Subcutaneous abdominal adipose tissue (tissue), 5 donors: ENCODE measurements around the gene P2RY11.

ENCODE experiments used
- H3K27ac ChIP-seq: one replicate; pipeline ENCODE4 v1.7.0; 2013; ENCODE audit warnings: low read depth, mild to moderate bottlenecking, inconsistent platforms, low read length, moderate library complexity
- H3K27me3 ChIP-seq, 5 donors: one replicate each; pipeline ENCODE4 v1.7.0; 2013; ENCODE audit warnings: low read length in 5 of 5, inconsistent platforms in 1 of 5; ENCODE audit not compliant: control insufficient read depth in 5 of 5, insufficient read depth in 4 of 5
- H3K36me3 ChIP-seq, 5 donors: one replicate each; pipeline ENCODE4 v1.7.0; 2013; ENCODE audit warnings: low read length in 5 of 5; ENCODE audit not compliant: control insufficient read depth in 5 of 5, insufficient read depth in 5 of 5
- H3K4me1 ChIP-seq, 5 donors: one replicate each; pipeline ENCODE4 v1.7.0; 2013; ENCODE audit warnings: low read length in 5 of 5, mild to moderate bottlenecking in 3 of 5, moderate library complexity in 1 of 5; ENCODE audit not compliant: control insufficient read depth in 5 of 5, insufficient read depth in 5 of 5
- H3K4me3 ChIP-seq, 5 donors: one replicate each; pipeline ENCODE4 v1.7.0; 2013; ENCODE audit warnings: low read length in 5 of 5, low read depth in 1 of 5
- H3K9ac ChIP-seq, 5 donors: one replicate each; pipeline ENCODE4 v1.7.0; 2013; ENCODE audit warnings: low read length in 5 of 5, mild to moderate bottlenecking in 4 of 5, moderate library complexity in 3 of 5
- H3K9me3 ChIP-seq, 5 donors: one replicate each; pipeline ENCODE4 v1.7.0; 2013; ENCODE audit warnings: low read length in 5 of 5; ENCODE audit not compliant: control insufficient read depth in 5 of 5
- donor health status: healthy.
- donor health status: healthy.
- donor health status: healthy.
- donor health status: healthy.
- donor health status: healthy.

The P2RY11 gene

DNA sequence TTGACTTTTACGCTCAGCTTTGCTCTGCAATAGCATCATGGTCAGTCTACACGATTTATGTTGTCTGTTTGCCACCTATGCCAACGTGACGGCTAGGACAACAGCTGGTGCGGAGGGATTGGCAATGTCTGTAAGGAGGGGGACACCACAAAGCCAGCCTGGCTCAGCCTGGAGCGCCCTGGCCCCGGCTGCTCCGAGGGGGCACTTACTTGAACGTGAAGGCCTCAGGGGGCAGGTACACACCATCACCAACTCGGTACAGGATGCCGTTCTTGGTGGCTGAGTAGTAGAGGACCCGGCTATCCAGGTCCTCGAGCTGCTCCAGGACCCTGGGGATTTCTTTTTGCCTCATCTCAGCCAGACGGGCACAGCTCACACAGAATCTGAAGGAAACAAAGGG lies 34.6 kb downstream of the P2RY11 start:
- Histone ChIP-seq H3K36me3 (peaks cover 6 to 93% (median 80%) of the 10 kb centered on the region in 5 donors), H3K9ac (no peak overlapping the region)

DNA sequence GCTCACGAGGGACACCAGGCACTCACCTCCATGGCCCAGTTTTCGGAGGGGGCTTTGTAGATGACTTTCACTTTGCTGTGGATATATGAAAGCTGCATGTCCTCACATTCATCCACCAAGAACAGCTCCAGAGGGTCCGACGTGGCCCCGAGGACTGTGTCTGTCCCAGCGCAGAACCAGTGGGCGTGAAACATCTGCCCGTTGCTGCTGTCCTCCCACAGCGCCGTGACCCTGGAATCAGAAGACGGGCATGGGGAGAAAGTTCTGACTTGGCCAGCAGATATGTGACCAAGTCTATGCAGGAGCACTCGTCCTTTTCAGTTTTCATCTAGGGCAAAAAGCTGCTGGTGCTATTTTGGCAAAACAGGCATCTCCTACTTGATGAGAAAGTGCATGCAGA lies 37.9 kb downstream of the P2RY11 start:
- no peak overlapping the region for H3K27ac ChIP-seq
- no peaks in the 10 kb centered on the region for H3K4me1 ChIP-seq
- peaks cover 8 to 90% (median 74%) of the 10 kb centered on the region in 5 donors for H3K36me3 ChIP-seq
- no peak overlapping the region for H3K9ac ChIP-seq
- no peak overlapping the region for H3K4me3 ChIP-seq
- no peaks in the 10 kb centered on the region for H3K27me3 ChIP-seq
- H3K9me3 ChIP-seq = no peaks in the 10 kb centered on the region

More for the DNA sequence above, 34.6 kb downstream of the P2RY11 start:
- H3K4me1 ChIP-seq = no peaks in the 10 kb centered on the region
- H3K9me3 ChIP-seq = no peaks in the 10 kb centered on the region
- H3K27me3 ChIP-seq = no peaks in the 10 kb centered on the region
- H3K27ac ChIP-seq = no peak overlapping the region
- H3K4me3 ChIP-seq = no peak overlapping the region

DNA sequence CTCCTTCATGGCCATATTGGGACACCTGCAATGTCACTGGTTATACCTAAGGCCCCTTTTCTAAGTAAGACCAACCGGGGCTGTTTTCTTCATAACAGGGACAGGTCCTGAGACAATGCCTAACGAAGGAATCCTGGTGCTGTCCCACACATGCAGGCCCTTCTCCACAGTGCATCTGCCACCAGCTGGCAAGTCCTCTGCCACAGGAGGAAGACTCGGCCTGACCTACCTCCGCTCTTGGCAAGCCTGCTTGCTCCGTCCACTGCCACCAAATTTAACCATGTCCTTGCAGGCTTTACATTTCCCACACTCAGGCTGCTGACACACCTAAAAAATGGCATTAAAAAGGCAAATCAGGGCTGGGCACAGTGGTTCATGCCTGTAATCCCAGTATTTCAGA lies 40.0 kb downstream of the P2RY11 start:
- H3K27ac ChIP-seq = no peak overlapping the region
- no peaks in the 10 kb centered on the region for H3K4me1 ChIP-seq
- no peak overlapping the region for H3K9ac ChIP-seq
- H3K27me3 ChIP-seq = no peaks in the 10 kb centered on the region
- H3K9me3 ChIP-seq = no peaks in the 10 kb centered on the region
- no peak overlapping the region for H3K4me3 ChIP-seq
- H3K36me3 ChIP-seq = peaks cover 5 to 88% (median 70%) of the 10 kb centered on the region in 5 donors

DNA sequence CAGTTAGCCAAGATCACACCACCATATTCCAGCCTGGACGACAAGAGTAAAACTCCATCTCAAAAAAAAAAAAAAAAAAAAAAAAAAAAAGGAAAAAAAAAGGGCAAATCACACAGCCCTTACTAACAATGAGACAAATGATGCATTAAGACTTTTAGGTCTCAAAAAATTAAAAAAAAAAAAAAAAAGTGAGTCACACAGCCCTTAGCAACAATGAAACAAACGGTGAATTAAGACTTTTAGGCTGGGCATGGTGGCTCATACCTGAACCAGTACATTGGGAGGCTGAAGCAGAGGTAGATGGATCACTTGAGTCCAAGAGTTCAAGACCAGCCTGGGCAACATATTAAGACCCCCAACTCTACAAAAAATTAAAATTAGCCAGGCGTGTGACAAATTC lies 40.6 kb downstream of the P2RY11 start:
- H3K9ac ChIP-seq = no peak overlapping the region
- peaks cover 5 to 88% (median 76%) of the 10 kb centered on the region in 5 donors for H3K36me3 ChIP-seq

DNA sequence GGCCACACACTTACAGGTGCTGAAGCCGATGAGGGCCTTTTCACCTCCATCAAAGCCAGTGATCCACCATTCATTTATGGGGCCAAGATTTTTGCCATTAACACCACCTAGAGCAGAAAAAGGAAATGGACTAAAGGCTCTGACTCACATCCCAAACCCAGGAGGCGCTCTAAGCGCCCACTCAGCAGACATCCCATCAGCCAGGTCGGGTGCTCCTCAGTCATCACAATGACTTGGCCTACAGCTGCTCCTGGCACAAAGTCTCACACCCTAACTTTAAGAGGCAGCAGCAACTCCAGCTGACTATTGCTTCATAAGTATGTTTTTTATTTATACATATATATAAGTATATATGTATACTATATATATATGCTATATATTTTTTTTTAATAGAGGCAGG lies 44.3 kb downstream of the P2RY11 start:
- Histone ChIP-seq H3K27me3 (no peaks in the 10 kb centered on the region), H3K36me3 (peaks cover 5 to 96% (median 87%) of the 10 kb centered on the region in 5 donors), H3K27ac (no peak overlapping the region), H3K9me3 (no peaks in the 10 kb centered on the region), H3K9ac (no peak overlapping the region), H3K4me3 (no peak overlapping the region), H3K4me1 (no peaks in the 10 kb centered on the region)

More for the DNA sequence above, 40.6 kb downstream of the P2RY11 start:
- Histone ChIP-seq H3K4me1 (no peaks in the 10 kb centered on the region), H3K27ac (no peak overlapping the region), H3K9me3 (no peaks in the 10 kb centered on the region), H3K4me3 (no peak overlapping the region), H3K27me3 (no peaks in the 10 kb centered on the region)

DNA sequence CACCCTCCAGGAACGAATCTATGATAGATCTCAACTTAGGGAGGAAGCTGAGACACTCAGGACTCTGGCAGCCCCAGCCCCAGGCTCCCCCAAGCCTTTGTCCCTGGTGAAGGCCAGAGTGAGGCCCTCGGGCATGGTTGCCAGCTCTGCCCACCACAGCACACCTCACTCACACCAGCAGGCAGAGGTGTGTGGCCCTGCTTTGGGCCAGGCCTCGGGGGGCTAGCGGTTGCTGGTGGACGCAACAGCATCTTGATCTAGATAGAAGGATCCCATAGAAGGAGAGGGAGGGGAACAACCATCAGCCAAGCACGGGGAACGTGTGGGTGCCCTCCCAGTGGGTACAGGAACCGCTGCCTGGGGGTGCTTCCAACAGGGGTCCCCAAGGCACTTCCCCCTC lies 46.6 kb downstream of the P2RY11 start:
- H3K4me1 ChIP-seq = no peaks in the 10 kb centered on the region
- H3K9me3 ChIP-seq = no peaks in the 10 kb centered on the region
- no peak overlapping the region for H3K27ac ChIP-seq
- no peak overlapping the region for H3K4me3 ChIP-seq
- no peak overlapping the region for H3K9ac ChIP-seq
- H3K27me3 ChIP-seq = no peaks in the 10 kb centered on the region
- H3K36me3 ChIP-seq = peaks cover 5 to 95% (median 82%) of the 10 kb centered on the region in 5 donors

DNA sequence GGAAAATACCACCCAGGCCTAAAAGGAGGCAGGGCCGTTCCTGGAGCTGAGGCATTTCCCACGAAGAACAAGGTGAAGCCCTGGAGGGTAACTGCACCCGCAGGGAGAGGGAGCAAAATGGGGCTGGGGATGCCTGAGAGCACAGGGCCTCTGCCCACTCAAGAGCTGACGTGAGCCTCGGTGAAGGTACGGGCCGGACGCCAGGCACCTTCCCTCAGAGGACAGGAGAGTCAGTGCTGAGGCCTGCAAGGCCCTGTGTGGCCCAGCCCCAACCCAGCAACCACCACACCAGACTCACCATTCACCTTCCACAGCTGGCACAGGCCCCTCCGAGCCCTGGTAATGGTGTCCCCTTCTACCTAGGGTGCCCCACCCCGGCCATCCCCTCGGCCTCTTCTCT lies 47.0 kb downstream of the P2RY11 start:
- Histone ChIP-seq H3K9me3 (no peaks in the 10 kb centered on the region), H3K27ac (no peak overlapping the region), H3K4me3 (no peak overlapping the region), H3K4me1 (no peaks in the 10 kb centered on the region), H3K9ac (no peak overlapping the region), H3K36me3 (peaks cover 5 to 97% (median 85%) of the 10 kb centered on the region in 5 donors), H3K27me3 (no peaks in the 10 kb centered on the region)

DNA sequence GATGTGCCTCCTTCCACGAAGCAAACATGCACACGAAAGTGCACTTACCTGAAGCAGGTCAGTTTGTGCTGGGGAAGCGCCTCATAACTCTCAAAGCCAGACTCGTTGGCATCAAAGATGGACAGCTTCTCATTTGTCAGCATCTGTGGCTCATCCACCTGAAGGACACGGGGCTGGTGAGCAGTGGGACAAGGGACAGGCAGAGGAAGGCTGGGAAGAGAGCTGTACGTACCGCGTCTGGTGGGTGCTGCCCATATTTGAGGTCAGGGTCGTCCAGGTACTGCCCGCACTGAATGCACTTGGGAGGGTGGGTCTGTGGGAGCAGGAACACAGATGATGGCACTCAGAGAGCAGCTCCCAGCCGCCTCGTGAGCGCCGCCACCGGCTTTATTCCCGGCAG lies 48.1 kb downstream of the P2RY11 start:
- H3K27me3 ChIP-seq = no peaks in the 10 kb centered on the region
- no peaks in the 10 kb centered on the region for H3K4me1 ChIP-seq
- H3K9ac ChIP-seq = no peak overlapping the region
- H3K9me3 ChIP-seq = no peaks in the 10 kb centered on the region
- no peak overlapping the region for H3K27ac ChIP-seq
- peaks cover 2 to 96% (median 77%) of the 10 kb centered on the region in 5 donors for H3K36me3 ChIP-seq
- H3K4me3 ChIP-seq = no peak overlapping the region

DNA sequence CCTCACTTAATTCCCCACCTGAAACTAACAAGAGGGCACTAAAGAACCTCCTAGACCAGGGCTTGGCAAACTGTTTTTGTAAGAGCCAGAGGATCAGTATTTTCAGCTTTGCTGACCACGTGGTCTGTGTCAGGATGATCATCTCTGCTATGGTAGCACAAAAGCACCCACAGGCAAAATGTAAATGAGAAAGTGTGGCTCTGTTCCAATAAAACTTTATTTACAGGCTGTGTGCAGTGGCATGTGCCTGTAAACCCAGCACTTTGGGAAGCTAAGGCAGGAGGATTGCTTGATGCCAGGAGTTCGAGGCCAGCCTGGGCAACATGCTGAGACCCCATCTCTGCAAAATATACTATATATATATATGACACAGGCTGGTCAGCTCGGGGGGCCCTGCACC lies 52.0 kb downstream of the P2RY11 start:
- H3K36me3 ChIP-seq = peaks cover 3 to 88% (median 68%) of the 10 kb centered on the region in 5 donors

More for the DNA sequence above, 52.0 kb downstream of the P2RY11 start:
- no peaks in the 10 kb centered on the region for H3K4me1 ChIP-seq
- H3K9ac ChIP-seq = no peak overlapping the region
- no peaks in the 10 kb centered on the region for H3K27me3 ChIP-seq
- no peak overlapping the region for H3K27ac ChIP-seq
- no peaks in the 10 kb centered on the region for H3K9me3 ChIP-seq
- no peak overlapping the region for H3K4me3 ChIP-seq
